Fibroblast of lung (primary cell): ENCODE results near the gene RBFOX1. TPM values are rescaled to one million over a fixed set of nuclear protein-coding genes. Genes with fewer than 3 reads are reported as not detected.

ENCODE experiments used
- DNase-seq, 2 donors: peaks; one replicate each; pipeline versions ENCODE4 v3.0.0 to v3.0.0-alpha.2; 2010; ENCODE audit warnings: low read depth in 2 of 2
- H2AFZ ChIP-seq: 2 replicates; pipeline ENCODE4 v1.5.1; 2012; ENCODE audit warnings: low read length, control low read depth, inconsistent platforms
- H3K27ac ChIP-seq: 2 replicates; pipeline ENCODE4 v1.5.1; 2011; ENCODE audit warnings: low read length, control low read depth; ENCODE audit not compliant: insufficient read depth
- H3K27me3 ChIP-seq: 2 replicates; pipeline ENCODE4 v1.5.1; 2011; ENCODE audit warnings: mild to moderate bottlenecking, low read length; ENCODE audit not compliant: control insufficient read depth, insufficient read depth
- H3K36me3 ChIP-seq: 2 replicates; pipeline ENCODE4 v1.5.1; 2011; ENCODE audit warnings: low read length; ENCODE audit not compliant: control insufficient read depth, insufficient read depth
- H3K4me1 ChIP-seq: 2 replicates; pipeline ENCODE4 v1.5.1; 2011; ENCODE audit warnings: low read length; ENCODE audit not compliant: control insufficient read depth, insufficient read depth; ENCODE audit errors: extremely low read depth
- H3K4me2 ChIP-seq: 2 replicates; pipeline ENCODE4 v1.5.1; 2011; ENCODE audit warnings: low read length, control low read depth; ENCODE audit not compliant: insufficient read depth; ENCODE audit errors: extremely low read depth
- H3K4me3 ChIP-seq, 4 experiments: fragments of 200-600 bp in 1 of 4; sonication (generic) in 1 of 4; replicated peaks in 1 of 4; 2 replicates each; pipeline ENCODE4 v1.5.1; 2011 to 2016; ENCODE audit warnings: low read length in 4 of 4, low read depth in 3 of 4, mild to moderate bottlenecking in 3 of 4, control low read depth in 2 of 4, inconsistent platforms in 1 of 4, mixed read lengths in 1 of 4; ENCODE audit not compliant: insufficient read depth in 1 of 4; ENCODE audit errors: control extremely low read depth in 1 of 4
- H3K79me2 ChIP-seq: 2 replicates; pipeline ENCODE4 v1.5.1; 2012; ENCODE audit warnings: mild to moderate bottlenecking, low read length, inconsistent platforms; ENCODE audit not compliant: control insufficient read depth, insufficient read depth
- H3K9ac ChIP-seq: 2 replicates; pipeline ENCODE4 v1.5.1; 2011; ENCODE audit warnings: mild to moderate bottlenecking, low read length, control low read depth; ENCODE audit not compliant: insufficient read depth
- H3K9me3 ChIP-seq: 2 replicates; pipeline ENCODE4 v1.5.1; 2012; ENCODE audit warnings: low read depth, low read length; ENCODE audit not compliant: control insufficient read depth, insufficient read depth
- H4K20me1 ChIP-seq: 2 replicates; pipeline ENCODE4 v1.5.1; 2011; ENCODE audit warnings: low read length; ENCODE audit not compliant: control insufficient read depth, insufficient read depth; ENCODE audit errors: extremely low read depth
- CTCF ChIP-seq, 2 donors: IDR thresholded peaks in 1 of 2; conservative IDR thresholded peaks in 1 of 2; 1 replicate in 1 of 2; 2 replicates in 1 of 2; pipeline ENCODE4 v1.5.1; 2011 to 2012; ENCODE audit warnings: low read length in 2 of 2, control low read depth in 1 of 2, inconsistent platforms in 1 of 2, low read depth in 1 of 2, mild to moderate bottlenecking in 1 of 2
- EZH2 ChIP-seq: IDR thresholded peaks from 2 replicates; pipeline ENCODE4 v1.5.1; 2012; ENCODE audit warnings: low read length, control low read depth, mild to moderate bottlenecking; ENCODE audit errors: missing control alignments
- polyA plus RNA-seq, 2 donors: library from polyadenylated mRNA; depleted of rRNA in 1 of 2; stranded (reverse) in 1 of 2; unstranded in 1 of 2; fragments of >200 nt; gene quantifications; 2 replicates each; pipeline ENCODE4 v1.2.1, GENCODE V29; 2011 to 2012; ENCODE audit warnings: missing spikeins in 1 of 2
- total RNA-seq: library from RNA; depleted of rRNA; stranded (reverse); fragments of >200 nt; gene quantifications from 2 replicates; pipeline ENCODE4 v1.2.1, GENCODE V29; 2014

Gene RBFOX1
- total and polyA plus RNA-seq, 2 donors (not counting 1 experiment from before 2014, with no cell fraction given): not detected

- no peaks in the 10 kb centered on the region for H3K9me3 ChIP-seq
- H4K20me1 ChIP-seq: no peaks in the 10 kb centered on the region
- no peak overlapping the region for H3K27ac ChIP-seq
- H3K4me2 ChIP-seq: no peak overlapping the region
- no peaks in the 10 kb centered on the region for H3K36me3 ChIP-seq
- H2AFZ ChIP-seq: no peak overlapping the region
- no peak overlapping the region for H3K9ac ChIP-seq
- H3K4me3 ChIP-seq: no peak overlapping the region
- no peaks in the 10 kb centered on the region for H3K79me2 ChIP-seq
- H3K4me1 ChIP-seq: no peaks in the 10 kb centered on the region
- DNase-seq: no peak
- no peak for TF ChIP-seq EZH2
- TF ChIP-seq CTCF (conservative IDR thresholded peaks at IDR 0.05 in 1 of 2, IDR thresholded peaks at IDR 0.05 in 1 of 2; ENCODE audit: low read depth in 1 of 2, low read length in 2 of 2): no peak
- H3K27me3 ChIP-seq: no peaks in the 10 kb centered on the region
These were observed 343.0 kb downstream of the RBFOX1 start for GRCh38 chr16:7675628-7676027.

GRCh38 chr16:7680296-7680695 is 347.7 kb downstream of the RBFOX1 start:
- H4K20me1 ChIP-seq: no peaks in the 10 kb centered on the region
- no peaks in the 10 kb centered on the region for H3K4me1 ChIP-seq
- no peaks in the 10 kb centered on the region for H3K36me3 ChIP-seq
- no peak for TF ChIP-seq EZH2
- TF ChIP-seq CTCF (conservative IDR thresholded peaks at IDR 0.05 in 1 of 2, IDR thresholded peaks at IDR 0.05 in 1 of 2; ENCODE audit: low read depth in 1 of 2, low read length in 2 of 2): no peak
- no peaks in the 10 kb centered on the region for H3K9me3 ChIP-seq
- no peak for DNase-seq
- H3K9ac ChIP-seq: no peak overlapping the region
- no peaks in the 10 kb centered on the region for H3K27me3 ChIP-seq
- H3K4me3 ChIP-seq: no peak overlapping the region
- H3K79me2 ChIP-seq: no peaks in the 10 kb centered on the region
- no peak overlapping the region for H3K27ac ChIP-seq
- no peak overlapping the region for H2AFZ ChIP-seq
- H3K4me2 ChIP-seq: no peak overlapping the region

GRCh38 chr16:7688811-7689210 is 356.2 kb downstream of the RBFOX1 start:
- Histone ChIP-seq H3K4me2 (no peak overlapping the region), H3K9ac (no peak overlapping the region), H3K79me2 (no peaks in the 10 kb centered on the region), H3K9me3 (no peaks in the 10 kb centered on the region), H2AFZ (no peak overlapping the region), H3K36me3 (no peaks in the 10 kb centered on the region), H4K20me1 (no peaks in the 10 kb centered on the region), H3K27me3 (no peaks in the 10 kb centered on the region), H3K4me1 (no peaks in the 10 kb centered on the region), H3K27ac (no peak overlapping the region), H3K4me3 (no peak overlapping the region)
- TF ChIP-seq EZH2: no peak
- no peak for TF ChIP-seq CTCF (conservative IDR thresholded peaks at IDR 0.05 in 1 of 2, IDR thresholded peaks at IDR 0.05 in 1 of 2; ENCODE audit: low read depth in 1 of 2, low read length in 2 of 2)
- DNase-seq: no peak
